ENCODE results near the gene FMN1. TPM values are rescaled to one million over a fixed set of nuclear protein-coding genes. Genes with fewer than 3 reads are reported as not detected.

Gene FMN1
- total RNA-seq, 6 donors from 2014 or later, result 20.2 to 176 (median 53.8) TPM

DNA sequence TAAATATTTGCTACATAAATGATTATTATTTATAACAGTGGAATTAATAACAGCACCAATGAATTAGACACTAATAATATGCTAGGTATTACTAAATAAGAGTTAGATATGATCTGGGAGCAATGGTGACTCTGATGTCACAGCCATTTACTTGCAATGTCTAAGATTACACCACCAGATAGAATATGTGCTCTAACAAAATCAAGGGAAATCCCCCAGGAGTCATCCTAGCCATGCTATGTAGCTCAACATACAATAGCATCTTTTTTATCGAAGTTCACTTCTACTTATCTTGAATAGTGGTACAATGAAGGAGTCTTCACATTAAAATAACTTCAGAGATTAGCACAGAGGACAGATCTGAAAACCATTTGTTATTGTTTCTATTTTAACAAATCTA lies 154.0 kb downstream of the FMN1 start:
- Histone ChIP-seq H3K9me3 (no peaks in the 10 kb centered on the region), H3K4me1 (no peaks in the 10 kb centered on the region), H3K27ac (no peak overlapping the region), H3K4me3 (no peak overlapping the region), H3K27me3 (no peaks in the 10 kb centered on the region), H3K36me3 (no peaks in the 10 kb centered on the region)
- WGBS, 2 donors, result 81 to 86% methylated on average over 1 of the region's 1 CpG
- ATAC-seq (ENCODE audit: low FRiP score in 2 of 2), result no peak
- no peak for DNase-seq
- TF ChIP-seq EP300 (IDR thresholded peaks at IDR 0.05) (no peak), POLR2A (IDR thresholded peaks at IDR 0.05) (no peak), POLR2AphosphoS5 (IDR thresholded peaks at IDR 0.05) (no peak)
- TF ChIP-seq, protein P1, sequence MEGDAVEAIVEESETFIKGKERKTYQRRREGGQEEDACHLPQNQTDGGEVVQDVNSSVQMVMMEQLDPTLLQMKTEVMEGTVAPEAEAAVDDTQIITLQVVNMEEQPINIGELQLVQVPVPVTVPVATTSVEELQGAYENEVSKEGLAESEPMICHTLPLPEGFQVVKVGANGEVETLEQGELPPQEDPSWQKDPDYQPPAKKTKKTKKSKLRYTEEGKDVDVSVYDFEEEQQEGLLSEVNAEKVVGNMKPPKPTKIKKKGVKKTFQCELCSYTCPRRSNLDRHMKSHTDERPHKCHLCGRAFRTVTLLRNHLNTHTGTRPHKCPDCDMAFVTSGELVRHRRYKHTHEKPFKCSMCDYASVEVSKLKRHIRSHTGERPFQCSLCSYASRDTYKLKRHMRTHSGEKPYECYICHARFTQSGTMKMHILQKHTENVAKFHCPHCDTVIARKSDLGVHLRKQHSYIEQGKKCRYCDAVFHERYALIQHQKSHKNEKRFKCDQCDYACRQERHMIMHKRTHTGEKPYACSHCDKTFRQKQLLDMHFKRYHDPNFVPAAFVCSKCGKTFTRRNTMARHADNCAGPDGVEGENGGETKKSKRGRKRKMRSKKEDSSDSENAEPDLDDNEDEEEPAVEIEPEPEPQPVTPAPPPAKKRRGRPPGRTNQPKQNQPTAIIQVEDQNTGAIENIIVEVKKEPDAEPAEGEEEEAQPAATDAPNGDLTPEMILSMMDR (IDR thresholded peaks at IDR 0.05), result no peak

DNA sequence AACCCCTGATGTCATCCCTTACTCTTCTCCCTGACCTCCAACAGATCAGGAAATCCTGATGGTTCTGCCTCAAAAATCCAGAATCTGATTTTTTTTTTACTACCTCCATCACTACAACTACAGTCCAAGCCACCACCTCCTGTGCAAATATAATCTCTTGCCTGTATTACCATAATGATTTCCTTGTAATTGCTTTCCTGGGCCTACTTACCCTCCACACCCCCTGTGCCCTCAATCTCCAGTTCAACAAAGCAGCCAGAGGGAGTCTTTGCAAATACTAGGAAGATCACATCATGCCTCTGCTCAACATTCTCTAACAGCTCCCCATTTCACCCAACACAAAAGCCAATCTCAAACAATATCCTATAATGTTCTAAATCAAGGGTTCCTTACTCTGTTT lies 159.9 kb downstream of the FMN1 start:
- Histone ChIP-seq H3K27me3 (no peaks in the 10 kb centered on the region), H3K9me3 (no peaks in the 10 kb centered on the region), H3K36me3 (no peaks in the 10 kb centered on the region), H3K4me1 (peaks cover 0 to 5% (median 2%) of the 10 kb centered on the region in 4 donors), H3K27ac (no peak overlapping the region), H3K4me3 (no peak overlapping the region)
- ATAC-seq (ENCODE audit: low FRiP score in 2 of 2) (no peak), DNase-seq (no peak)
- TF ChIP-seq POLR2AphosphoS5 (IDR thresholded peaks at IDR 0.05), result no peak

DNA sequence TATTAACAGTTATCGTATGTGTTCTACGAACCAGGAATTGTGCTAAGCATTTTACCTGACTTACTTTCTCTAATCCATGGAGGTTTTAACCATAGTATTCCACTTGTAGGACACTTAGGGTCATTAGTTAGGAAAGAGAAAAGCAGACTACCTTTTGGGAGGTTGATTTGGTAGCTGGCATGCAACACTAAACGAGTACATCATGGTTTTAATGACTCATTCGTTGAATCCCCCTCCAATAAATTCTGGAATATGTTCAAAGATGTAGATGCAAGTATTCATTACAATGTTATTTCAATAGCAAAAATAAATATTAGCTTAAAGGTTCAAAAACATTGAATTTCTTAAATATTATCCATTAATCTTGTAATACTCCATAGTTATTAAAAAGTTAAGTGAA lies 162.5 kb downstream of the FMN1 start:
- H3K36me3 ChIP-seq, result no peaks in the 10 kb centered on the region
- H3K4me3 ChIP-seq, result no peak overlapping the region
- H3K27ac ChIP-seq, result no peak overlapping the region
- no peaks in the 10 kb centered on the region for H3K27me3 ChIP-seq
- TF ChIP-seq POLR2AphosphoS5 (IDR thresholded peaks at IDR 0.05) (no peak), POLR2A (IDR thresholded peaks at IDR 0.05) (no peak), EP300 (IDR thresholded peaks at IDR 0.05) (no peak)
- TF ChIP-seq, protein P1 (IDR thresholded peaks at IDR 0.05), result no peak
- WGBS, 2 donors, result 81 to 86% methylated on average over 4 of the region's 4 CpGs
- H3K4me1 ChIP-seq, result peaks cover 0 to 12% (median 4%) of the 10 kb centered on the region in 4 donors
- DNase-seq (no peak), ATAC-seq (ENCODE audit: low FRiP score in 2 of 2) (no peak)
- no peaks in the 10 kb centered on the region for H3K9me3 ChIP-seq

DNA sequence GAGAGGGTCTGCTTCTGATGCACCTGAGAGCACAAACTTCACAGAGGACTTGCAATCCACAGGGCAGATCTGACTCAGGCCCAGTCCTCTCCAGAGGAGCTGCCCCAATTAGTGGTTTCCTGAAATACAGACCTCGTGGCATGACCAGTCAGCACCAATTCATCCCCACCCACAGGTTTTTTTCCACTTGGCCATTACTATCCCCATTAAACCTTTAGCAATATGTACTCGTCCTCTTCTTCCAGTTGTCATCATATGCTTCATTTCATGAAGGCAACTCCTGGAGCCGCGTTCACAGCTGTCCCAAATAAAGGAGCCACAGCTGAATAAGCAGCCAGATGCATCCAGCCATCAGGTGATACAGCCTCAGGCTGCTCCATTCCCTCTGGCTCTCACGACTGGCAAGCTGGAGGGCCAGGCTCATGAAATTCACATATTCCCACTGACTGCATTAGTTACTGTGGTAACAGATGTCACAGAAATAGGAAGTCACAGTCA lies 163.1 kb downstream of the FMN1 start:
- no peaks in the 10 kb centered on the region for H3K27me3 ChIP-seq
- TF ChIP-seq POLR2AphosphoS5 (IDR thresholded peaks at IDR 0.05) (no peak), POLR2A (IDR thresholded peaks at IDR 0.05) (no peak), EP300 (IDR thresholded peaks at IDR 0.05) (no peak)
- TF ChIP-seq, protein P1 (IDR thresholded peaks at IDR 0.05), result no peak
- no peaks in the 10 kb centered on the region for H3K36me3 ChIP-seq
- peak in 1 of 2 donors; percentile 38 for ATAC-seq (ENCODE audit: low FRiP score in 2 of 2)
- no peak overlapping the region for H3K4me3 ChIP-seq
- H3K4me1 ChIP-seq, result peaks cover 0 to 12% (median 5%) of the 10 kb centered on the region in 4 donors
- H3K27ac ChIP-seq, result no peak overlapping the region
- no peak for DNase-seq
- 80 to 87% methylated on average over 5 of the region's 5 CpGs for WGBS, 2 donors
- H3K9me3 ChIP-seq, result no peaks in the 10 kb centered on the region

DNA sequence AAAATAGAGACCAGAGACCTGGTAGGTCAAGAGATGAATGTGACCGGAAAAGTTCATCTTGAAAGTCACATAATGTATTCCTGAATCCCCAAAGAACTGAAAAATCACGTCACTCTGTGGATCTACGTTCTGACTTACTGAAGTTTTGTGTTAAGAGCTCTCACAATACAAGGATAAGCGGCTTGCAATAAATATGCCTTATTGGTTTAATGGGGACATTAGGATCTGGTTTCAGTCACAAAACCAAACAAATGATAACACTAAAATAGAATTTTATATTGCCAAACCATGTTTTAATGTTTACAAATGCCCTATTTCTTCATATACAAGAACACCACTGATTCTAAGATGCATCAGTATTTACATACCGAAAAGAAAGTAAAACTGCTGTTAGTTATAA lies 164.2 kb downstream of the FMN1 start:
- Histone ChIP-seq H3K4me3 (no peak overlapping the region), H3K27me3 (no peaks in the 10 kb centered on the region), H3K9me3 (no peaks in the 10 kb centered on the region), H3K27ac (no peak overlapping the region), H3K36me3 (no peaks in the 10 kb centered on the region), H3K4me1 (peaks cover 0 to 12% (median 5%) of the 10 kb centered on the region in 4 donors)
- DNase-seq, result no peak
- no peak for ATAC-seq (ENCODE audit: low FRiP score in 2 of 2)
- TF ChIP-seq POLR2AphosphoS5 (IDR thresholded peaks at IDR 0.05), result no peak
- TF ChIP-seq POLR2A (IDR thresholded peaks at IDR 0.05), result no peak
- no peak for TF ChIP-seq EP300 (IDR thresholded peaks at IDR 0.05)
- TF ChIP-seq, protein P1 (IDR thresholded peaks at IDR 0.05), result no peak
- WGBS, 2 donors, result 78 to 80% methylated on average over 5 of the region's 5 CpGs

All from upper lobe of left lung (tissue), 6 donors.